Neural progenitor cell (in vitro differentiated cells): ENCODE data around the gene MORC4. TPM values are rescaled to one million over a fixed set of nuclear protein-coding genes. Genes with fewer than 3 reads are reported as not detected.

Source experiments
- DNase-seq: peaks from one replicate; pipeline ENCODE4 v3.0.0-alpha.2; 2016; ENCODE audit warnings: low spot score
- H2AFZ ChIP-seq: fragments of 200-600 bp; sonication (generic); replicated peaks from 2 replicates; pipeline ENCODE4 v1.6.1; 2016; ENCODE audit warnings: antibody characterized with exemption
- H3F3A ChIP-seq: fragments of 200-600 bp; sonication (generic); 2 replicates; pipeline ENCODE4 v1.6.1; 2016; ENCODE audit warnings: antibody characterized with exemption, low read depth
- H3K27ac ChIP-seq: fragments of 200-600 bp; sonication (generic); 2 replicates; pipeline ENCODE4 v1.5.1; 2016; ENCODE audit warnings: mild to moderate bottlenecking
- H3K27me3 ChIP-seq: fragments of 200-600 bp; sonication (generic); 2 replicates; pipeline ENCODE4 v1.6.1; 2016; ENCODE audit warnings: mild to moderate bottlenecking, moderate library complexity
- H3K36me3 ChIP-seq: fragments of 200-600 bp; sonication (generic); 2 replicates; pipeline ENCODE4 v1.5.1; 2016
- H3K4me1 ChIP-seq: fragments of 200-600 bp; sonication (generic); 2 replicates; pipeline ENCODE4 v1.6.1; 2016; ENCODE audit warnings: mixed run types
- H3K4me2 ChIP-seq: fragments of 200-600 bp; sonication (generic); 2 replicates; pipeline ENCODE4 v1.6.1; 2016
- H3K4me3 ChIP-seq: fragments of 200-600 bp; sonication (generic); 2 replicates; pipeline ENCODE4 v1.5.1; 2016
- H3K79me2 ChIP-seq: fragments of 200-600 bp; sonication (generic); 2 replicates; pipeline ENCODE4 v1.6.1; 2016; ENCODE audit warnings: low read depth
- H3K9ac ChIP-seq: fragments of 200-600 bp; sonication (generic); 2 replicates; pipeline ENCODE4 v1.6.1; 2016
- H3K9me3 ChIP-seq: fragments of 200-600 bp; sonication (generic); 2 replicates; pipeline ENCODE4 v1.5.1; 2016; ENCODE audit warnings: low read depth
- H4K20me1 ChIP-seq: fragments of 200-600 bp; sonication (generic); 2 replicates; pipeline ENCODE4 v1.6.1; 2016; ENCODE audit warnings: low read depth
- H3K27ac Mint-ChIP-seq: 3 replicates; pipeline ENCODE4 v1.8.0; 2021; ENCODE audit warnings: mixed read lengths
- H3K27me3 Mint-ChIP-seq: 2 replicates; pipeline ENCODE4 v1.8.0; 2022; ENCODE audit warnings: low read depth, mild to moderate bottlenecking, inconsistent platforms, moderate library complexity, mixed read lengths; ENCODE audit not compliant: insufficient read depth
- H3K36me3 Mint-ChIP-seq: 3 replicates; pipeline ENCODE4 v1.8.0; 2021; ENCODE audit warnings: mixed read lengths
- H3K4me1 Mint-ChIP-seq: 3 replicates; pipeline ENCODE4 v1.8.0; 2021; ENCODE audit warnings: mixed read lengths
- H3K4me3 Mint-ChIP-seq: 3 replicates; pipeline ENCODE4 v1.8.0; 2021; ENCODE audit warnings: mild to moderate bottlenecking, moderate library complexity, mixed read lengths
- H3K9me3 Mint-ChIP-seq: 3 replicates; pipeline ENCODE4 v1.8.0; 2020; ENCODE audit warnings: mixed read lengths
- EZH2 ChIP-seq: fragments of 200-600 bp; sonication (generic); IDR thresholded peaks from 2 replicates; pipeline ENCODE4 v1.6.1; 2017; ENCODE audit warnings: antibody characterized with exemption, mild to moderate bottlenecking, moderate library complexity
- EZH2phosphoT487 ChIP-seq: fragments of 200-600 bp; sonication (generic); IDR thresholded peaks from 2 replicates; pipeline ENCODE4 v1.6.1; 2017; ENCODE audit warnings: antibody characterized with exemption
- total RNA-seq: library from RNA; depleted of rRNA; stranded (reverse); fragments of >200 nt; gene quantifications from 2 replicates; pipeline ENCODE4 v1.2.3, GENCODE V29; 2015; ENCODE audit warnings: low replicate concordance
- TF ChIP-seq, protein P1 (sequence below): fragments of 200-600 bp; sonication (generic); IDR thresholded peaks from 2 replicates; pipeline ENCODE4 v1.5.1; 2017; ENCODE audit warnings: antibody characterized with exemption, mild to moderate bottlenecking

Gene MORC4
- total RNA-seq = 4.2 and 7.6 TPM in 2 replicates

DNA sequence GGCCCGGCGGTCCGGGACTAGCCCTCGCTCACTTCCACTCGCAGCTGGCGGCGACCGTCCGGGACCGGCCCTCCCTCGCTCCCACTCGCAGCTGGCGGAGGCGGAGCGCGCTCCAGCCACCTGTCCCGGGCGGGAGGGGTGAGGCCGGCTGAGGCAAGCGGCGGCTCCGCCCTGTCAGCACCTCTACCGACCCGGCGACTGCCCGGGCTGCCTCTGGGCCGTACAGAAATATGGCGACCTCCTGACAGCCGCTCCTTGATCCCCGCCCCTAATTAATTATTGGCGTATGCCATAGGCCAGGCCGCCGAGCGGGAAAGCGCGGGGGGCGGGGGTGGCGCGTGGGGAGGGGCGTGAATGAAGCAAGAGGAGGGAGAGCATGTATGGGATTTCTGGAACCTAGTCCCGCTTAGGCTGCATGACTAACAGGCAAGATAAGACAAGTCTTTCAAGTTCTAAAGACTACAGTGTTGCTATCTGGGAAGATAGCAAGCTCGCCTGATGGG lies at the start of gene MORC4:
MORC4 (minus strand) TSS at position 200 of the 503 bp plus-strand sequence. CDS start 243 bp downstream, outside the sequence.
- H3F3A ChIP-seq = no peaks in the 10 kb centered on the region
- TF ChIP-seq, protein P1, sequence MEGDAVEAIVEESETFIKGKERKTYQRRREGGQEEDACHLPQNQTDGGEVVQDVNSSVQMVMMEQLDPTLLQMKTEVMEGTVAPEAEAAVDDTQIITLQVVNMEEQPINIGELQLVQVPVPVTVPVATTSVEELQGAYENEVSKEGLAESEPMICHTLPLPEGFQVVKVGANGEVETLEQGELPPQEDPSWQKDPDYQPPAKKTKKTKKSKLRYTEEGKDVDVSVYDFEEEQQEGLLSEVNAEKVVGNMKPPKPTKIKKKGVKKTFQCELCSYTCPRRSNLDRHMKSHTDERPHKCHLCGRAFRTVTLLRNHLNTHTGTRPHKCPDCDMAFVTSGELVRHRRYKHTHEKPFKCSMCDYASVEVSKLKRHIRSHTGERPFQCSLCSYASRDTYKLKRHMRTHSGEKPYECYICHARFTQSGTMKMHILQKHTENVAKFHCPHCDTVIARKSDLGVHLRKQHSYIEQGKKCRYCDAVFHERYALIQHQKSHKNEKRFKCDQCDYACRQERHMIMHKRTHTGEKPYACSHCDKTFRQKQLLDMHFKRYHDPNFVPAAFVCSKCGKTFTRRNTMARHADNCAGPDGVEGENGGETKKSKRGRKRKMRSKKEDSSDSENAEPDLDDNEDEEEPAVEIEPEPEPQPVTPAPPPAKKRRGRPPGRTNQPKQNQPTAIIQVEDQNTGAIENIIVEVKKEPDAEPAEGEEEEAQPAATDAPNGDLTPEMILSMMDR = no peak
- no peak for TF ChIP-seq EZH2
- TF ChIP-seq EZH2phosphoT487 = no peak
- Mint-ChIP-seq H3K27me3 (peaks cover 5% of the 10 kb centered on the region), H3K27ac (no peak within 1 kb of the TSS), H3K4me3 (peak within 1 kb of the TSS; percentile 91), H3K9me3 (peaks cover 8% of the 10 kb centered on the region), H3K36me3 (peaks cover 2% of the 10 kb centered on the region), H3K4me1 (peaks cover 6% of the 10 kb centered on the region)
- DNase-seq = peak; percentile 80
- H3K9ac ChIP-seq = no peak within 1 kb of the TSS
- no peaks in the 10 kb centered on the region for H3K4me1 ChIP-seq
- peak within 1 kb of the TSS; percentile 79 for H3K4me2 ChIP-seq
- H3K27me3 ChIP-seq = peaks cover 8% of the 10 kb centered on the region
- no peaks in the 10 kb centered on the region for H3K36me3 ChIP-seq
- no peak within 1 kb of the TSS for H3K27ac ChIP-seq
- H3K9me3 ChIP-seq = peaks cover 6% of the 10 kb centered on the region
- peak within 1 kb of the TSS; percentile 63 for H2AFZ ChIP-seq
- H3K4me3 ChIP-seq = peak within 1 kb of the TSS; percentile 58
- no peaks in the 10 kb centered on the region for H3K79me2 ChIP-seq
- H4K20me1 ChIP-seq = no peaks in the 10 kb centered on the region

DNA sequence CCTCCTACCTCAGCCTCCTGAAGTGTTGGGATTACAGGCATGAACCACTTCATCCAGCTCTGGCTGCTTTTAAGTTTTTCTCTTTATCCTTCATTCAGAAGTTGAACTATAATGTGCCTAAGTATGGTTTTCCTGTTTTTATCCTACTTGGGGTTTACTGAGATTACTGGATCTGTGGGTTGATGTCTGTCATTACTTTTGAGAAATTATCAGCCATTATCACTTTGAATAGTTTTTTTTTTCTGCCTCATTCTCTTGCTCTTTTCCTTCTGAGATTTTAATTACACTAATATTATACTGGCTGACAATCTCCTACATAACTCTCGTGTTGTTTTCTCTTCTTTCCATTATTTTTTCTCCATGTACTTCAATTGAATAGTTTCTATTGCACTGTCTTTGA lies 47.6 kb upstream of the MORC4 start:
- no peak overlapping the region for H3K27ac Mint-ChIP-seq
- Histone ChIP-seq H3K79me2 (no peaks in the 10 kb centered on the region), H3K27ac (no peak overlapping the region)

DNA sequence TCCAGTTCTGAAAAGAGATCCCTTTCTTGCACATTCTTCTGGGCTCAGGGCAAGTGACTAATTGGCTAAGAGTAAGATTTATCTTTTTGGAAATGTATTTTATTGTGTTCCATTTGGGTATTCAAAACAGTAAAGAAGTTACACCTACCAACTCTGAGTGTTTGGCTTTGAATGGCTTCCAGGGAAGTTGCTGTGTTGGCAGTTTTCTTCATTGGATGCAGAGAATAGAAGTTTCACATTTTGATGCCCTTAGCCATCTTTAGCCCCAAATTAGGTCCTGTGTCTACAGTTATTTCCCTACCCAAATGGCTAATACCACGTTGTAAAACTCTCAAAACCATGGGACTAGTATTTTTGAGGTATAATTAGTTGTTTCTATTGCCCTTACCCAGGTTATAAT lies 29.7 kb upstream of the MORC4 start:
- Histone ChIP-seq H3K9me3 (no peaks in the 10 kb centered on the region), H3K27ac (no peak overlapping the region)

More for the DNA sequence above, 47.6 kb upstream of the MORC4 start:
- Histone ChIP-seq H4K20me1 (no peaks in the 10 kb centered on the region), H3F3A (no peaks in the 10 kb centered on the region), H3K9me3 (peaks cover 12% of the 10 kb centered on the region), H3K4me3 (no peak overlapping the region), H3K27me3 (no peaks in the 10 kb centered on the region), H3K4me1 (no peaks in the 10 kb centered on the region), H2AFZ (no peak overlapping the region), H3K36me3 (no peaks in the 10 kb centered on the region), H3K9ac (no peak overlapping the region), H3K4me2 (no peak overlapping the region)
- H3K9me3 Mint-ChIP-seq = peaks cover 6% of the 10 kb centered on the region
- TF ChIP-seq, protein P1 = no peak
- TF ChIP-seq EZH2phosphoT487 = no peak
- no peak for TF ChIP-seq EZH2
- H3K4me1 Mint-ChIP-seq = no peaks in the 10 kb centered on the region
- no peaks in the 10 kb centered on the region for H3K27me3 Mint-ChIP-seq
- DNase-seq = no peak
- no peak overlapping the region for H3K4me3 Mint-ChIP-seq
- no peaks in the 10 kb centered on the region for H3K36me3 Mint-ChIP-seq

More for the DNA sequence above, 29.7 kb upstream of the MORC4 start:
- H3K4me3 Mint-ChIP-seq = no peak overlapping the region
- no peaks in the 10 kb centered on the region for H3K4me1 Mint-ChIP-seq
- H3K27me3 ChIP-seq = no peaks in the 10 kb centered on the region
- H3K9ac ChIP-seq = no peak overlapping the region
- no peaks in the 10 kb centered on the region for H4K20me1 ChIP-seq
- H3K79me2 ChIP-seq = no peaks in the 10 kb centered on the region
- H3K4me2 ChIP-seq = no peak overlapping the region
- no peak overlapping the region for H3K4me3 ChIP-seq
- H2AFZ ChIP-seq = no peak overlapping the region
- no peak overlapping the region for H3K27ac Mint-ChIP-seq
- H3F3A ChIP-seq = no peaks in the 10 kb centered on the region
- TF ChIP-seq, protein P1 = no peak
- TF ChIP-seq EZH2 (no peak), EZH2phosphoT487 (no peak)
- no peaks in the 10 kb centered on the region for H3K9me3 Mint-ChIP-seq
- H3K36me3 Mint-ChIP-seq = no peaks in the 10 kb centered on the region
- no peak for DNase-seq
- no peaks in the 10 kb centered on the region for H3K36me3 ChIP-seq
- H3K4me1 ChIP-seq = no peaks in the 10 kb centered on the region
- no peaks in the 10 kb centered on the region for H3K27me3 Mint-ChIP-seq
